HCT116 (cell line): Measurements from ENCODE around the gene PIN1. TPM values are rescaled to one million over a fixed set of nuclear protein-coding genes. Genes with fewer than 3 reads are reported as not detected.

ENCODE experiments used
- ATAC-seq: fragments of 200-7000 bp; cut with Tn5 transposase; 2 replicates; pipeline ENCODE4 v1.9.1; 2020; ENCODE audit warnings: mild to moderate bottlenecking, moderate library complexity
- BruUV-seq: library from RNA; stranded (reverse); fragments of 400-500 nt; replicated peaks from 2 replicates; lab custom pipeline; 2021; lab: Mats Ljungman, UMichigan
- CTCF ChIA-PET: fragments of 300-600 bp; sonication (Branson Sonifier 250); formaldehyde crosslinking; loops from one replicate; lab custom pipeline; 2021; ENCODE audit warnings: antibody characterized with exemption; lab: Charles Lee
- POLR2A ChIA-PET: fragments of 300-600, 350-600 bp; sonication (Branson Sonifier 250); formaldehyde crosslinking; loops from one replicate; lab custom pipeline; 2021; ENCODE audit warnings: antibody characterized with exemption; lab: Charles Lee
- RAD21 ChIA-PET, 2 experiments: fragments of 300-600 bp; sonication (Branson Sonifier 250); formaldehyde crosslinking; loops; one replicate each; lab custom pipeline; 2023; ENCODE audit warnings: low total read pairs in 2 of 2; ENCODE audit not compliant: uncharacterized antibody in 2 of 2, unreplicated experiment in 2 of 2, low non-redundant PET in 1 of 2; lab: Charles Lee
- DNase-seq: peaks from one replicate; pipeline ENCODE4 v3.0.0-alpha.2; 2010; ENCODE audit warnings: low read depth, low spot score
- H2AFZ ChIP-seq: fragments of 200-600 bp; shearing (Covaris generic), sonication (generic); 2 replicates; pipeline ENCODE4 v1.6.1; 2017; ENCODE audit warnings: low read depth, mixed run types, mixed read lengths, antibody characterized with exemption, low read length; ENCODE audit not compliant: poor library complexity, severe bottlenecking
- H3K27ac ChIP-seq: 2 replicates; pipeline ENCODE4 v1.5.1; 2012; ENCODE audit warnings: low read depth, low read length
- H3K27me3 ChIP-seq: fragments of 200-600 bp; sonication (generic); 2 replicates; pipeline ENCODE4 v1.6.1; 2016; ENCODE audit warnings: mixed run types, low read length, mixed read lengths; ENCODE audit not compliant: insufficient read depth
- H3K36me3 ChIP-seq, 2 experiments: fragments of 200-500 bp in 1 of 2; fragments of 200-600 bp in 1 of 2; sonication (Bioruptor generic) in 1 of 2; sonication (generic) in 1 of 2; 2 replicates each; pipeline versions ENCODE4 v1.5.1 to v1.6.1; 2014 to 2016; ENCODE audit warnings: low read length in 2 of 2, inconsistent platforms in 1 of 2, mixed read lengths in 1 of 2, mixed run types in 1 of 2; ENCODE audit not compliant: insufficient read depth in 2 of 2, control insufficient read depth in 1 of 2
- H3K4me1 ChIP-seq, 2 experiments: fragments of 200-600 bp in 1 of 2; sonication (generic) in 1 of 2; 2 replicates each; pipeline versions ENCODE4 v1.5.1 to v1.6.1; 2012 to 2017; ENCODE audit warnings: low read length in 2 of 2, inconsistent platforms in 1 of 2, mild to moderate bottlenecking in 1 of 2, mixed read lengths in 1 of 2, mixed run types in 1 of 2, moderate library complexity in 1 of 2; ENCODE audit not compliant: insufficient read depth in 2 of 2, control insufficient read depth in 1 of 2
- H3K4me2 ChIP-seq: fragments of 200-600 bp; sonication (generic); 2 replicates; pipeline ENCODE4 v1.6.1; 2017; ENCODE audit warnings: mixed run types, low read length, mixed read lengths
- H3K4me3 ChIP-seq, 2 experiments: fragments of 200-600 bp in 1 of 2; sonication (generic) in 1 of 2; replicated peaks in 1 of 2; 2 replicates each; pipeline ENCODE4 v1.5.1; 2011 to 2016; ENCODE audit warnings: low read length in 2 of 2, control low read depth in 1 of 2, low read depth in 1 of 2, mild to moderate bottlenecking in 1 of 2, mixed read lengths in 1 of 2, mixed run types in 1 of 2
- H3K79me2 ChIP-seq: fragments of 200-600 bp; sonication (generic); 2 replicates; pipeline ENCODE4 v1.6.1; 2017; ENCODE audit warnings: mild to moderate bottlenecking, mixed run types, low read length, moderate library complexity, mixed read lengths; ENCODE audit not compliant: insufficient read depth
- H3K9ac ChIP-seq: fragments of 200-600 bp; sonication (generic); 2 replicates; pipeline ENCODE4 v1.6.1; 2016; ENCODE audit warnings: low read length, mixed read lengths
- H3K9me2 ChIP-seq: fragments of 200-600 bp; sonication (generic), shearing (Covaris generic); 2 replicates; pipeline ENCODE4 v1.6.1; 2017; ENCODE audit warnings: mixed run types, mild to moderate bottlenecking, moderate library complexity; ENCODE audit not compliant: insufficient read depth
- H3K9me3 ChIP-seq, 2 experiments: fragments of 200-500 bp in 1 of 2; fragments of 200-600 bp in 1 of 2; sonication (Bioruptor generic) in 1 of 2; sonication (generic) in 1 of 2; 2 replicates each; pipeline ENCODE4 v1.6.1; 2014 to 2017; ENCODE audit warnings: low read length in 2 of 2, mixed read lengths in 2 of 2, inconsistent platforms in 1 of 2, low read depth in 1 of 2, mild to moderate bottlenecking in 1 of 2, mixed run types in 1 of 2, moderate library complexity in 1 of 2; ENCODE audit not compliant: control insufficient read depth in 1 of 2, insufficient read depth in 1 of 2
- H4K20me1 ChIP-seq: fragments of 200-600 bp; sonication (generic), shearing (Covaris generic); 2 replicates; pipeline ENCODE4 v1.6.1; 2017; ENCODE audit warnings: mixed run types, mild to moderate bottlenecking, moderate library complexity; ENCODE audit not compliant: insufficient read depth
- ATF3 ChIP-seq: IDR thresholded peaks from 2 replicates; pipeline ENCODE4 v1.6.1; 2012
- CBX3 ChIP-seq: IDR thresholded peaks from 2 replicates; pipeline ENCODE4 v1.6.1; 2012; ENCODE audit warnings: low read depth
- ELF1 ChIP-seq: IDR thresholded peaks from 2 replicates; pipeline ENCODE4 v1.6.1; 2012; ENCODE audit warnings: low read depth, borderline replicate concordance
- JUND ChIP-seq: IDR thresholded peaks from 2 replicates; pipeline ENCODE4 v1.6.1; 2012
- POLR2A ChIP-seq: IDR thresholded peaks from 2 replicates; pipeline ENCODE4 v1.7.0; 2011; ENCODE audit warnings: borderline replicate concordance; ENCODE audit not compliant: insufficient read depth, insufficient read length; ENCODE audit errors: extremely low read depth
- POLR2AphosphoS5 ChIP-seq: IDR thresholded peaks from 2 replicates; pipeline ENCODE4 v1.6.1; 2011; ENCODE audit warnings: mild to moderate bottlenecking, low read depth, low read length, moderate library complexity
- ZBTB33 ChIP-seq: IDR thresholded peaks from 2 replicates; pipeline ENCODE4 v1.6.1; 2011; ENCODE audit warnings: mild to moderate bottlenecking, low read length, moderate library complexity; ENCODE audit not compliant: insufficient replicate concordance; ENCODE audit errors: extremely low read depth
- ZFX ChIP-seq: fragments of 450-650 bp; IDR thresholded peaks from 2 replicates; pipeline ENCODE4 v1.6.1; 2017
- intact Hi-C: fragments of 100-400 bp; cut with micrococcal nuclease; formaldehyde crosslinking; loops from 2 replicates; pipeline ENCODE4 v1.10.0; 2022
- total RNA-seq: library from RNA; stranded (reverse); gene quantifications from one replicate; pipeline ENCODE4 v1.2.1, GENCODE V29; 2021; ENCODE audit not compliant: unreplicated experiment

The PIN1 gene
- total RNA-seq, 1 experiment from 2014 or later: 78.9 TPM

GRCh38 chr19:9823816-9824215 is 11.3 kb upstream of the PIN1 start:
- TF ChIP-seq JUND: no peak
- TF ChIP-seq ATF3: no peak
- no peak for TF ChIP-seq ZFX
- TF ChIP-seq POLR2A: no peak
- TF ChIP-seq ELF1: no peak
- TF ChIP-seq POLR2AphosphoS5: no peak
- no peak for TF ChIP-seq CBX3
- no peak for TF ChIP-seq ZBTB33
- TF ChIP-seq, all 23 proteins: peak for 0
- Histone ChIP-seq H3K4me1 (peaks cover 12% of the 10 kb centered on the region in 2 experiments; a peak in 3 of 4 replicates), H3K36me3 (no peaks in the 10 kb centered on the region), H3K9ac (no peak overlapping the region), H3K4me2 (no peak overlapping the region), H3K27me3 (no peaks in the 10 kb centered on the region), H3K27ac (no peak overlapping the region), H3K9me3 (no peaks in the 10 kb centered on the region), H3K4me3 (no peak overlapping the region), H2AFZ (no peak overlapping the region), H4K20me1 (no peaks in the 10 kb centered on the region), H3K9me2 (no peaks in the 10 kb centered on the region), H3K79me2 (peaks cover 31% of the 10 kb centered on the region)
- BruUV-seq: no TSS peak
- ChIA-PET CTCF (no interaction called here), RAD21 (no interaction called here), POLR2A (no interaction called here)
- DNase-seq: no peak
- intact Hi-C loops: no loop called here
- no peak for ATAC-seq
